GM18873 (cell line): ENCODE data around the gene MTHFD1L.
"Not testable (repeated sequence)": the region's sequence is repeated elsewhere in the genome, so short reads cannot be mapped to it uniquely, and the experiment has no call there.

Experiments
- ATAC-seq: cut with Tn5 transposase; IDR thresholded peaks from one replicate; pipeline ENCODE4 v1.9.1; 2021; ENCODE audit warnings: mild to moderate bottlenecking, moderate library complexity, moderate number of reproducible peaks; ENCODE audit not compliant: unreplicated experiment, low FRiP score

Gene MTHFD1L

GRCh38 chr6:151109869-151110575 lies 244.5 kb downstream of the MTHFD1L start:
- ATAC-seq = no peak

GRCh38 chr6:151110576-151110905 lies 245.0 kb downstream of the MTHFD1L start:
- ATAC-seq = no peak

GRCh38 chr6:151111670-151112069 lies 246.2 kb downstream of the MTHFD1L start:
- ATAC-seq = no peak

GRCh38 chr6:151112130-151112529 lies 246.6 kb downstream of the MTHFD1L start:
- no peak for ATAC-seq

DNA sequence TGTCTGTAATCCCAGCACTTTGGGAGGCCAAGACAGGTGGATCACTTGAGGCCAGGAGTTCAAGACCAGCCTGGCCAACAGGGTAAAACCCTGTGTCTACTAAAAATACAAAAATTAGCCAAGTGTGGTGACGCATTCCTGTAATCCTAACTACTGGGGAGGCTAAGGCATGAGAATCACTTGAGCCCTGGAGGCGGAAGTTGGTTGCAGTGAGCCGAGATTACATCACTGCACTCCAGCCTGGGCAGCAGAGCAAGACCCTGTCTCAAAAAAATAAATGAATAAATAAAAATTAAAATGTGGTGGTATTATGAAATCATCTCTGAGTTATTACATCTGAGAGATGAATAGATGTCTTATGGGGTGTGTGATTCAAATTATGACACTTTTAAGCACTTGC lies 247.4 kb downstream of the MTHFD1L start:
- not testable (repeated sequence) for ATAC-seq

GRCh38 chr6:151113641-151114040 lies 248.1 kb downstream of the MTHFD1L start:
- ATAC-seq = no peak

- ATAC-seq = no peak
Observed at GRCh38 chr6:151118461-151119123, 253.1 kb downstream of the MTHFD1L start.

- ATAC-seq = no peak
Observed at GRCh38 chr6:151119823-151120524, 254.5 kb downstream of the MTHFD1L start.

DNA sequence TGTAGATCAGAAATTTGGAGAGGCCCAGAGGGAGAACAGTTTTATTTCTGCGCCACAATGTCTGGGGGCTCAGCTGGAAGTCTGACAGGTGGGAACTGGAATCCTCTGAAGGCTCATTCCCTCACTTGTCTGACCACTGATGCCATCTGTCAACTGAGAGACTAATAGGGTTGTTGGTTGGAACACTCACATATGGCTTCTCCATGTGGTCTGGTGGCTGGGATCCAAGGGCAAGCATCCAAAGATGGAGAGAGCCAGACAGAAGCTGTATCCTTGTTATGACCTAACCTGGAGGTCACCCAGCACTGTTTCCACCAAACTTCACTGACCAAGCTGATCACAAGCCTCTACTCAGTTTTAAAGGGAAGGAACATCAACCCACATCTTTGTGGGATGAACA lies 256.4 kb downstream of the MTHFD1L start:
- no peak for ATAC-seq

GRCh38 chr6:151123641-151124040 lies 258.1 kb downstream of the MTHFD1L start:
- ATAC-seq = not testable (repeated sequence)

DNA sequence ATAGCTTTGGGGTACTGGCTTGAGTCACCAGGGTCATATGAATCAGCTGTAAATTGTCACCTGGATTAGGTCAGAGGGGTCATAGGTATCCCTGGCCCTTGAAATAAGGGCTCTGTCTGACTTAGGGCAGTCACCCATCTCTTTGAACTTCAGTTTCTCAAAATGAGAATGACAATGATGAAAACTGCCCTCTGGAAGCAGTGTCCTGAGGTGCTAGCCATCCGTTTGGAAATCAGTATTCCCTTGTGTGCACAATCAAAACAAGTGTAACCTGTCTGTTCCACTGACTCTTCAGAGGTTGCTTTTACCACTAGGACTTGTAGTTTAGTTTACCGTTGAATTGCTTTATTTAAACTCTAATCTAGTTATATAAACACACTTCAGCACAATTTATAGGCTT lies 259.7 kb downstream of the MTHFD1L start:
- ATAC-seq = not testable (repeated sequence)

DNA sequence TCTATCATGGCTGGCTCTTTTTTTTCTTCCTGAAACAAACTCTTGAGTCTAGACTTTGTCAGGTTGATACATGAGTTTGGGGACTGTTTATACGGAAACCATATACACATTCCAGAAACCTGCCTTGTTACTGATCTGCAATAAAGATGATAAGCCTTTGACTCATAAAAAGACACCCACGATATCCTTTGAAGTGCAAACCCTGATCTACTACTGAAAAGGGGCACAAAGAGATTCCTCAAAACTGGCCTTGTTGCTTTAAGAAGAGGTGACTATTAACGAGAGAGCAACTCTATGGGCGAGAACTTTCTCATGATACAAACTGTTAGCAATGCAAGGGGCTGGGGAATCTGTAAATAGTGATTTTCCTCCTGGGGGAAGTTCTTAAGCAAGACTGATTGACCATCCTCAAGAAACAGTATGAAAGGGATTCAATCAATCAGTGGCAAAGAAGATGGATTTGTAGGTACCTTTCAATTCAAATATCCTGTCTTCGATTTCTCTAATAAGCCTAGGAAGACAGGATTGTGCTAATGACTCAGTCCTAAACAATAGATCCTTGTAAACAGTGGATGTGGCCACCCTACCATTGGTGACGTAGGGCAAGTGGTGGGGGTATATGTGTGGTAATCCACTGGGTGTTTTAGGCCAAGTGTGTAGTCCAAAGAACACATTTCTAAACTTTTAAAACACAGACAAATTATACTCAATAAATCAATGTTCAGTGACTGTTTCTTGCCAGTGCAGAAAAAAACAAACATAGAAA lies 260.3 kb downstream of the MTHFD1L start:
- not testable (repeated sequence) for ATAC-seq

DNA sequence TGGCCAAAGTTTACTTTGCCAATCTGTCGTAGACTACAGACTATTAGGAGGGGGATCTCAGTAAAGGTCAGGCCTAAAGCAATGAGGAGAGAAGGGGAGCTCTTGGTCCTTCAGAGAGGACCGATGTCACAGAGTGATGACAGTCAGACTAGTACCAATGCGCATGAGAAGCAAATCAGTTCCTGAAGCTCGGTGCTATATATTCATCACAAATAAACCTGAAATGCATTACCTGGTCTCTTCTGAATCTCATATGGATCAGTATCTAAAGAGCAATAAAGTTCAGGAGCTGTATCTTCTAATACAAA lies 260.9 kb downstream of the MTHFD1L start:
- not testable (repeated sequence) for ATAC-seq

DNA sequence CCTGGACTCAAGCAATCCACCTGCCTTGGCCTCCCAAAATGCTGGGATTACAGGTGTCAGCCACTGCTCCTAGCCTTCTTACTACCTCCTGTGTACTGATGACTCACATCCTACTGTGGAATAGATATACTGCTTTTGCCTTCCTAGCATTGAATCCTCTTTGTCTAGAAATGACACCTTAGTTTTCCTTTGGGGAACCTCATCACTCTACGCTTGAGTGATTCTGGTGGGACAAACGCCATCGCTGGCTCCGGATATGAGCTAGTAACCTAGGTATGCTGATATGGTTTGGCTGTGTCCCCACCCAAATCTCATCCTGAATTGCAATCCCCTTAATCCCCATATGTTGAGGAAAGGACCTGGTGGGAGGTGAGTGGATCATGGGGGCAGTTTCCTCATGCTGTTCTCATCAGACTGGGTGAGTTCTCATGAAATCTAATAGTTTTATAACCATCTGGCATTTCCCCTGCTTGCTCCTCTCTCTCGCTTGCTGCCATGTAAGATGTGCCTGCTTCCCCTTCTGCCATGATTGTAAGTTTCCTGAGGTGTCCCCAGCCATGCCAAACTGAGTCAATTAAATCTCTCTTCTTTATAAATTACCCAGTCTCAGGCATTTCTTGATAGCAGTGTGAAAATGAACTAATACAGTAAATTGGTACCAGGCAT lies 261.8 kb downstream of the MTHFD1L start:
- ATAC-seq = not testable (repeated sequence)

GRCh38 chr6:151128763-151129370 lies 263.4 kb downstream of the MTHFD1L start:
- ATAC-seq = no peak

- no peak for ATAC-seq
Observed at GRCh38 chr6:151130329-151130728, 264.8 kb downstream of the MTHFD1L start.

DNA sequence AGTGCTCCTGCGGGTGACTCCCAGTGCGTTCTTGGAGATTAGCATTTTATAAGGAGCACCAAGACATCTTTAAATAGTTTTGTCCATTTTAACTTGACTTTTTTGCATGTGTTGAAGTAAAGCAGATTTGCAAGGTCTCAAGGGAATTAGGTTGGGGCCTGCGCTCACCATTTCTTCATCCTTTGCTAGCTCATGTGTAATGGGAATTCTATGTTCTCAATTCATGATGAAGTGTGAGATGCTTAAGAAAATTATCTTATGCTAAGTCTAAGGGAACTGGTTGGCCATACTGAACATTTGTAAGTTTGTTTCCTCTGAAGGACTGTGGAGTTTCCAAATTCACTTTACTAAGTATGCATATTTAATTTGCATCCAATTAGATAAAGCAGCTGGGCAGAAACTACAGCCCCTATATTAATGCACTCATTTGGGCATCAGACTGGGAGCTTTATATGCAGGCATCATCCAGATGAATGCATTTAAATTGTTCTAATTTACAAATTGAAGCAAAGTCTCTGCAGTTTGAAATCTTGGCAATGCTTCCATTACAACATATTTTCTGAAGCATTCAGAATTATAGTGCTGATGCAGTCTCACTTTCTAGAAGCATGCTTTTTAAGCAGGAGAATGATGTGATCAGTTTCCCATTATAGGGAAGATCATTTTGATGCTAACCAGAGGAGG lies 266.0 kb downstream of the MTHFD1L start:
- no peak for ATAC-seq

DNA sequence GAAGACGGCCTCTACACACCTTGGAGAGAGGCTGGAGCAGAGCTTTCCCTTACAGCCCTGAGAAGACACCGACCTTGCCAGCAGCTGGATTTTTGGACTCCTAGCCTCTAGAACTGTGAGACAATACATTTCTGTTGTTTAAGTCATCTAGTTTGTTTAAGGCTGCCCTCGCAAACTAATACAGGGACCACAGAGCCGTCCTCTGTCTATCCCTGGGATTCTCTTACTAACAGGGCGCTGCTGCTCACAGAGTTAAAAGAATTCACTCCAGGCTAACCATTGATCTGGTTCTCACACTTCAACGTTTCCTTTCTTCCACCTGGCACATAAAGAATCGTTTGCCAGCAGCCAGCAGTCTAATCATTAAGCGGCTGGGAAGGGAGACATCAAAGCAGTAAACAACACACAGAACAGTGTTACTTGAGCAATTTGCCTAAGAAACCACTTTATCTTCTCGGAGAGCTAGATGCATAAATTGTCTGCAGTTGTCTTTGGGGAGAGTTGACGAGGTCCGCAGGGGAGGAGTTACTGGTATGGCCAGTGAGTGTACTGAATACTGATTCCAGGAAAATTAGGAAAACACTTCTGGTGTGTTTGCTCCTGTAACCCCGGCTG lies 270.7 kb downstream of the MTHFD1L start:
- no peak for ATAC-seq

DNA sequence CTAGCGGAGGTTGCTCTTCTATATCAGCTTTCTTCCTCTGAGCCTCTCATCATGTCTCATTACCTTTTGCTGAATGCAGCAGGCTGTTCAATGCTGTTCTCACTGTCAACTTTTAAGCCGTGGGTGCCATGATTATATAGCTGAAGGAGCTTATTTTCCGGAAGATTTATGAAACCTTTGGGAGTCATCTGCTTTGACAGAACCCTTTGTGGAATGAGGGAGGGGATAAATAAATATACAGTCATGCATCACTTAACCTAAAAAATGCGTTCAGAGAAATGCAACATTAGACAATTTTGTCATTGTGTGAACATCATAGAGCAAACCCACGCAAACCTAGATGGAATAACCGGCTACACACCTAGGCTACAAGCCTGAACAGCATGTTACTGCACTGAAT lies 272.0 kb downstream of the MTHFD1L start:
- ATAC-seq = no peak
